ENCODE measurements around the gene G3BP1.
"Not testable (repeated sequence)": the region's sequence is repeated elsewhere in the genome, so short reads cannot be mapped to it uniquely, and the experiment has no call there.

G3BP1 gene

GRCh38 chr5:151798674-151799073, 26.9 kb downstream of the G3BP1 start:
- no peak for DNase-seq (ENCODE audit: low read depth, low spot score)

GRCh38 chr5:151799407-151799806, 27.7 kb downstream of the G3BP1 start:
- no peak for DNase-seq (ENCODE audit: low read depth, low spot score)

GRCh38 chr5:151800532-151800931, 28.8 kb downstream of the G3BP1 start:
- no peak for DNase-seq (ENCODE audit: low read depth, low spot score)

GRCh38 chr5:151805414-151806223, 33.9 kb downstream of the G3BP1 start:
- DNase-seq (ENCODE audit: low read depth, low spot score) = no peak

GRCh38 chr5:151808451-151809169, 36.9 kb downstream of the G3BP1 start:
- DNase-seq (ENCODE audit: low read depth, low spot score) = no peak

- no peak for DNase-seq (ENCODE audit: low read depth, low spot score)
Observed at GRCh38 chr5:151810449-151810848, 38.7 kb downstream of the G3BP1 start.

- DNase-seq (ENCODE audit: low read depth, low spot score) = no peak
Observed at GRCh38 chr5:151810897-151811296, 39.1 kb downstream of the G3BP1 start.

GRCh38 chr5:151811593-151812321, 40.0 kb downstream of the G3BP1 start:
- DNase-seq (ENCODE audit: low read depth, low spot score) = no peak

- no peak for DNase-seq (ENCODE audit: low read depth, low spot score)
Observed at GRCh38 chr5:151812757-151813309, 41.1 kb downstream of the G3BP1 start.

- no peak for DNase-seq (ENCODE audit: low read depth, low spot score)
Observed at GRCh38 chr5:151815051-151815450, 43.3 kb downstream of the G3BP1 start.

- DNase-seq (ENCODE audit: low read depth, low spot score) = no peak
Observed at GRCh38 chr5:151819830-151820229, 48.1 kb downstream of the G3BP1 start.

GRCh38 chr5:151820271-151820670, 48.5 kb downstream of the G3BP1 start:
- DNase-seq (ENCODE audit: low read depth, low spot score) = no peak

GRCh38 chr5:151820903-151821302, 49.1 kb downstream of the G3BP1 start:
- DNase-seq (ENCODE audit: low read depth, low spot score) = no peak

GRCh38 chr5:151822141-151822540, 50.4 kb downstream of the G3BP1 start:
- DNase-seq (ENCODE audit: low read depth, low spot score) = no peak

GRCh38 chr5:151825445-151825844, 53.7 kb downstream of the G3BP1 start:
- peak; percentile 29 for DNase-seq (ENCODE audit: low read depth, low spot score)

GRCh38 chr5:151829370-151829769, 57.6 kb downstream of the G3BP1 start:
- DNase-seq (ENCODE audit: low read depth, low spot score) = no peak

- not testable (repeated sequence) for DNase-seq (ENCODE audit: low read depth, low spot score)
Observed at GRCh38 chr5:151832843-151833242, 61.1 kb downstream of the G3BP1 start.

GRCh38 chr5:151846765-151847164, 75.0 kb downstream of the G3BP1 start:
- DNase-seq (ENCODE audit: low read depth, low spot score) = no peak

GRCh38 chr5:151847871-151848270, 76.1 kb downstream of the G3BP1 start:
- no peak for DNase-seq (ENCODE audit: low read depth, low spot score)

- DNase-seq (ENCODE audit: low read depth, low spot score) = no peak
Observed at GRCh38 chr5:151855701-151856100, 83.9 kb downstream of the G3BP1 start.

- no peak for DNase-seq (ENCODE audit: low read depth, low spot score)
Observed at GRCh38 chr5:151856861-151857260, 85.1 kb downstream of the G3BP1 start.

GRCh38 chr5:151860867-151861266, 89.1 kb downstream of the G3BP1 start:
- not testable (repeated sequence) for DNase-seq (ENCODE audit: low read depth, low spot score)

Data from smooth muscle cell of the brain vasculature (primary cell).